GM23338 (cell line): Measurements from ENCODE around the gene GPC5. TPM values are rescaled to one million over a fixed set of nuclear protein-coding genes. Genes with fewer than 3 reads are reported as not detected.

Source experiments
- ATAC-seq: fragments of 200-7000 bp; cut with Tn5 transposase; 3 replicates; pipeline ENCODE4 v1.9.1; 2020
- DNase-seq: peaks from one replicate; pipeline ENCODE4 v3.0.0-alpha.2; 2015; ENCODE audit warnings: low spot score
- H2AFZ ChIP-seq: fragments of 200-600 bp; sonication (generic); 2 replicates; pipeline ENCODE4 v1.8.0; 2016; ENCODE audit warnings: antibody characterized with exemption, mild to moderate bottlenecking, moderate library complexity
- H3F3A ChIP-seq: fragments of 200-600 bp; sonication (generic); replicated peaks from 2 replicates; pipeline ENCODE4 v1.8.0; 2017; ENCODE audit warnings: antibody characterized with exemption, mixed run types, low read depth
- H3K27ac ChIP-seq: fragments of 200-600 bp; sonication (generic); 2 replicates; pipeline ENCODE4 v1.6.1; 2016; ENCODE audit warnings: low read depth
- H3K27me3 ChIP-seq: fragments of 200-600 bp; sonication (generic); 2 replicates; pipeline ENCODE4 v1.8.0; 2016; ENCODE audit warnings: mild to moderate bottlenecking, mixed run types, moderate library complexity; ENCODE audit not compliant: insufficient read depth
- H3K36me3 ChIP-seq: fragments of 200-600 bp; sonication (generic); 2 replicates; pipeline ENCODE4 v1.8.0; 2016; ENCODE audit warnings: mild to moderate bottlenecking; ENCODE audit not compliant: insufficient read depth
- H3K4me1 ChIP-seq: fragments of 200-600 bp; sonication (generic); 2 replicates; pipeline ENCODE4 v1.8.0; 2016; ENCODE audit warnings: mild to moderate bottlenecking, moderate library complexity; ENCODE audit not compliant: insufficient read depth
- H3K4me2 ChIP-seq: fragments of 200-600 bp; sonication (generic); 2 replicates; pipeline ENCODE4 v1.7.1; 2017; ENCODE audit warnings: mixed run types
- H3K4me3 ChIP-seq: fragments of 200-600 bp; sonication (generic); 2 replicates; pipeline ENCODE4 v1.6.1; 2016; ENCODE audit warnings: mixed run types
- H3K79me2 ChIP-seq: fragments of 200-600 bp; sonication (generic); replicated peaks from 2 replicates; pipeline ENCODE4 v1.8.0; 2017; ENCODE audit warnings: mild to moderate bottlenecking; ENCODE audit not compliant: insufficient read depth
- H3K9me2 ChIP-seq: fragments of 200-600 bp; sonication (generic); 2 replicates; pipeline ENCODE4 v1.8.0; 2017; ENCODE audit not compliant: insufficient read depth
- H4K20me1 ChIP-seq: fragments of 200-600 bp; sonication (generic); replicated peaks from 2 replicates; pipeline ENCODE4 v1.8.0; 2017; ENCODE audit warnings: mild to moderate bottlenecking; ENCODE audit not compliant: insufficient read depth
- H3K27ac Mint-ChIP-seq: 2 replicates; pipeline ENCODE4 v1.8.0; 2020; ENCODE audit warnings: inconsistent platforms, mild to moderate bottlenecking, moderate library complexity, mixed read lengths
- H3K27me3 Mint-ChIP-seq: 3 replicates; pipeline ENCODE4 v1.8.0; 2022; ENCODE audit warnings: low read depth, mild to moderate bottlenecking, moderate library complexity, mixed read lengths, inconsistent platforms; ENCODE audit not compliant: insufficient read depth, poor library complexity
- H3K36me3 Mint-ChIP-seq: 3 replicates; pipeline ENCODE4 v1.8.0; 2021; ENCODE audit warnings: low read depth, mild to moderate bottlenecking, inconsistent platforms, moderate library complexity, mixed read lengths
- H3K4me1 Mint-ChIP-seq: 3 replicates; pipeline ENCODE4 v1.8.0; 2020; ENCODE audit warnings: mild to moderate bottlenecking, inconsistent platforms, mixed read lengths
- H3K4me3 Mint-ChIP-seq: 3 replicates; pipeline ENCODE4 v1.8.0; 2021; ENCODE audit warnings: moderate library complexity, mild to moderate bottlenecking, inconsistent platforms, mixed read lengths
- H3K9me3 Mint-ChIP-seq: 3 replicates; pipeline ENCODE4 v1.8.0; 2020; ENCODE audit warnings: moderate library complexity, mild to moderate bottlenecking, inconsistent platforms, mixed read lengths
- CREB1 ChIP-seq: fragments of 250-450 bp; sonication (Bioruptor Pico); IDR thresholded peaks from 2 replicates; pipeline ENCODE4 v1.5.0; 2020; ENCODE audit warnings: low read depth, mild to moderate bottlenecking, moderate library complexity
- EZH2 ChIP-seq: fragments of 200-600 bp; sonication (generic); IDR thresholded peaks from one replicate; pipeline ENCODE4 v1.8.0; 2017; ENCODE audit warnings: antibody characterized with exemption, mild to moderate bottlenecking, low read depth; ENCODE audit not compliant: unreplicated experiment
- EZH2phosphoT487 ChIP-seq: fragments of 200-600 bp; sonication (generic); IDR thresholded peaks from one replicate; pipeline ENCODE4 v1.8.1; 2018; ENCODE audit warnings: antibody characterized with exemption; ENCODE audit not compliant: unreplicated experiment
- JUNB ChIP-seq: IDR thresholded peaks from one replicate; pipeline ENCODE4 v1.6.1; 2016; ENCODE audit warnings: antibody characterized with exemption; ENCODE audit not compliant: unreplicated experiment
- NANOG ChIP-seq: IDR thresholded peaks from 2 replicates; pipeline ENCODE4 v1.6.1; 2016; ENCODE audit warnings: antibody characterized with exemption, borderline replicate concordance
- STAT1 ChIP-seq: IDR thresholded peaks from one replicate; pipeline ENCODE4 v1.6.1; 2016; ENCODE audit warnings: antibody characterized with exemption; ENCODE audit not compliant: unreplicated experiment
- ZNF114 ChIP-seq: fragments of 250-450 bp; sonication (Bioruptor Pico); IDR thresholded peaks from 2 replicates; pipeline ENCODE4 v1.5.0; 2020; ENCODE audit warnings: mild to moderate bottlenecking, moderate library complexity
- ZNF331 ChIP-seq: fragments of 250-450 bp; sonication (Bioruptor Pico); IDR thresholded peaks from 2 replicates; pipeline ENCODE4 v1.5.0; 2020; ENCODE audit warnings: low read depth, mild to moderate bottlenecking, moderate library complexity
- polyA plus RNA-seq: library from polyadenylated mRNA; unstranded; fragments of >200 nt; fragmentation: Nextera tagmentation; extraction: Ambion mirVana; gene quantifications from 2 replicates; pipeline ENCODE4 v1.2.1, GENCODE V29; 2016
- total RNA-seq: library from RNA; depleted of rRNA; stranded (reverse); fragments of >200 nt; shearing (Covaris generic); gene quantifications from 2 replicates; pipeline ENCODE4 v1.2.3, GENCODE V29; 2014
- TF ChIP-seq, protein P1 (sequence below): fragments of 250-450 bp; sonication (Bioruptor Pico); IDR thresholded peaks from 2 replicates; pipeline ENCODE4 v1.5.0; 2020; ENCODE audit warnings: mild to moderate bottlenecking, moderate library complexity
- TF ChIP-seq, protein P2 (sequence below), 2 experiments: fragments of 200-600 bp in 1 of 2; sonication (generic) in 1 of 2; conservative IDR thresholded peaks; 2 replicates each; pipeline versions ENCODE4 v1.5.1 to v1.6.1; 2016 to 2017; ENCODE audit warnings: antibody characterized with exemption in 2 of 2, low read depth in 2 of 2, mild to moderate bottlenecking in 2 of 2, moderate library complexity in 1 of 2

Gene GPC5
- total and polyA plus RNA-seq, 2 experiments from 2014 or later: 0.95 to 1.1 TPM

DNA sequence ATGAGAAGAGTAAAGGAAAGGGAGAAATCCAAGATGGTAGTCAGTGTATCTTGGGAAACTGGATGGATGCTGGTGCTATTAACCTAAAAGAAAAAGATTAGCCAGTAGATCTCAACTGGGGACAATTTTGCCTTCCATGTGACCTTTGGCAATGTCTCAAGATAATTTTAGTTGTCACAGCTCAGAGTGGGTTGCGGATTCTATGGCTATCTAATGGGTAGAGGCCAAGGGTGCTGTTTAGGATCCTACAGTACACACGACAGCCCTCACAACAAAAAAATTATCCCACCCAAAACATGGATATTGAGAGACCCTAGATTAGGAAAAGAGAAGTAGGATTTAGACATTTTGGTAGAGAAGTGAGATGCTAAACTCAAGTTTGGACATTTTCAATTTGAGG lies 258.9 kb downstream of the GPC5 start (continued):
- TF ChIP-seq, protein P1, sequence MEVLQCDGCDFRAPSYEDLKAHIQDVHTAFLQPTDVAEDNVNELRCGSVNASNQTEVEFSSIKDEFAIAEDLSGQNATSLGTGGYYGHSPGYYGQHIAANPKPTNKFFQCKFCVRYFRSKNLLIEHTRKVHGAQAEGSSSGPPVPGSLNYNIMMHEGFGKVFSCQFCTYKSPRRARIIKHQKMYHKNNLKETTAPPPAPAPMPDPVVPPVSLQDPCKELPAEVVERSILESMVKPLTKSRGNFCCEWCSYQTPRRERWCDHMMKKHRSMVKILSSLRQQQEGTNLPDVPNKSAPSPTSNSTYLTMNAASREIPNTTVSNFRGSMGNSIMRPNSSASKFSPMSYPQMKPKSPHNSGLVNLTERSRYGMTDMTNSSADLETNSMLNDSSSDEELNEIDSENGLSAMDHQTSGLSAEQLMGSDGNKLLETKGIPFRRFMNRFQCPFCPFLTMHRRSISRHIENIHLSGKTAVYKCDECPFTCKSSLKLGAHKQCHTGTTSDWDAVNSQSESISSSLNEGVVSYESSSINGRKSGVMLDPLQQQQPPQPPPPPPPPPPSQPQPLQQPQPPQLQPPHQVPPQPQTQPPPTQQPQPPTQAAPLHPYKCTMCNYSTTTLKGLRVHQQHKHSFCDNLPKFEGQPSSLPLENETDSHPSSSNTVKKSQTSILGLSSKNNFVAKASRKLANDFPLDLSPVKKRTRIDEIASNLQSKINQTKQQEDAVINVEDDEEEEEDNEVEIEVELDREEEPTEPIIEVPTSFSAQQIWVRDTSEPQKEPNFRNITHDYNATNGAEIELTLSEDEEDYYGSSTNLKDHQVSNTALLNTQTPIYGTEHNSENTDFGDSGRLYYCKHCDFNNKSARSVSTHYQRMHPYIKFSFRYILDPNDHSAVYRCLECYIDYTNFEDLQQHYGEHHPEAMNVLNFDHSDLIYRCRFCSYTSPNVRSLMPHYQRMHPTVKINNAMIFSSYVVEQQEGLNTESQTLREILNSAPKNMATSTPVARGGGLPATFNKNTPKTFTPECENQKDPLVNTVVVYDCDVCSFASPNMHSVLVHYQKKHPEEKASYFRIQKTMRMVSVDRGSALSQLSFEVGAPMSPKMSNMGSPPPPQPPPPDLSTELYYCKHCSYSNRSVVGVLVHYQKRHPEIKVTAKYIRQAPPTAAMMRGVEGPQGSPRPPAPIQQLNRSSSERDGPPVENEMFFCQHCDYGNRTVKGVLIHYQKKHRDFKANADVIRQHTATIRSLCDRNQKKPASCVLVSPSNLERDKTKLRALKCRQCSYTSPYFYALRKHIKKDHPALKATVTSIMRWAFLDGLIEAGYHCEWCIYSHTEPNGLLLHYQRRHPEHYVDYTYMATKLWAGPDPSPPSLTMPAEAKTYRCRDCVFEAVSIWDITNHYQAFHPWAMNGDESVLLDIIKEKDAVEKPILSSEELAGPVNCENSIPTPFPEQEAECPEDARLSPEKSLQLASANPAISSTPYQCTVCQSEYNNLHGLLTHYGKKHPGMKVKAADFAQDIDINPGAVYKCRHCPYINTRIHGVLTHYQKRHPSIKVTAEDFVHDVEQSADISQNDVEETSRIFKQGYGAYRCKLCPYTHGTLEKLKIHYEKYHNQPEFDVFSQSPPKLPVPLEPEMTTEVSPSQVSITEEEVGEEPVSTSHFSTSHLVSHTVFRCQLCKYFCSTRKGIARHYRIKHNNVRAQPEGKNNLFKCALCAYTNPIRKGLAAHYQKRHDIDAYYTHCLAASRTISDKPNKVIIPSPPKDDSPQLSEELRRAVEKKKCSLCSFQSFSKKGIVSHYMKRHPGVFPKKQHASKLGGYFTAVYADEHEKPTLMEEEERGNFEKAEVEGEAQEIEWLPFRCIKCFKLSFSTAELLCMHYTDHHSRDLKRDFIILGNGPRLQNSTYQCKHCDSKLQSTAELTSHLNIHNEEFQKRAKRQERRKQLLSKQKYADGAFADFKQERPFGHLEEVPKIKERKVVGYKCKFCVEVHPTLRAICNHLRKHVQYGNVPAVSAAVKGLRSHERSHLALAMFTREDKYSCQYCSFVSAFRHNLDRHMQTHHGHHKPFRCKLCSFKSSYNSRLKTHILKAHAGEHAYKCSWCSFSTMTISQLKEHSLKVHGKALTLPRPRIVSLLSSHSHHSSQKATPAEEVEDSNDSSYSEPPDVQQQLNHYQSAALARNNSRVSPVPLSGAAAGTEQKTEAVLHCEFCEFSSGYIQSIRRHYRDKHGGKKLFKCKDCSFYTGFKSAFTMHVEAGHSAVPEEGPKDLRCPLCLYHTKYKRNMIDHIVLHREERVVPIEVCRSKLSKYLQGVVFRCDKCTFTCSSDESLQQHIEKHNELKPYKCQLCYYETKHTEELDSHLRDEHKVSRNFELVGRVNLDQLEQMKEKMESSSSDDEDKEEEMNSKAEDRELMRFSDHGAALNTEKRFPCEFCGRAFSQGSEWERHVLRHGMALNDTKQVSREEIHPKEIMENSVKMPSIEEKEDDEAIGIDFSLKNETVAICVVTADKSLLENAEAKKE (CRISPR knock-in tag): no peak
- TF ChIP-seq JUNB (no peak), CREB1 (CRISPR knock-in tag) (no peak), STAT1 (no peak)

DNA sequence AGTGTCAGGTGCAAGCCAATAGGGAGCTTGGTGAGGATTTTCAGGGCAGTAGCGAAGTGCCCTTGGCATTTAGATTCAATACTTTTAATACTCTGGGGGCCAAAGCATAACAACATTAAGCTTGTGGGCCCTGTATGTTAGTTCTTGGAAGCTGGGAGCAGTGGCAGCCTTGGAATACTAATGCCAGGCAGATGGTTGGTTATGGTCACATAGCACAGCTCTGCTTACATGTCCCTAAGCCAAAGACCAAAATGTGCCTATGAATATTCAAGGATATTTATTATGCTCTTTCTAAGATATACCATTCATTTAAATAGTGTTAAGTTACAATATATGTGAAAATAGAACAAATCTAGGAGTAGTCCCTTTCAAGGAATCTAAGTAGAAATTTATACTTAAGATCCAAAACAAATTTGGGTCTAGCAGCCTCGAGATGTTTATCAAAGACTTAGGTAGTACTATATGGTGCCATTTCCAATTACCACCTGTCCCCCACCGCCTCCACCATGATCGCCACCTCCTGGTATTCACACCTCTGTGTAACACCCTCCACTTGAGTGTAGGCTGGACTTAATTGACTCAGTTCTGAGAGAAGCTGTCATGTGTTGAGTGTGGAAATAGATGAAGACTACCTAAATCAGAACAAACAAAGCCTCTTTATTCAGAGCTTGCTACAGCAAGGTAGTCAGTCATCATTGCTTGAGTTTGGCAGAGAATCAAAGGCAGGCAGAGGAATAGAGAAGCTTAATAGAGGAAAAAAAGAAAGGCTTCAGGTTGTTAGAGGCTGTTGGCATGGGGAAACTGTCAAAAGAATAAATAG lies 261.0 kb downstream of the GPC5 start:
- no peaks in the 10 kb centered on the region for H3K4me1 ChIP-seq
- Mint-ChIP-seq H3K4me3 (no peak overlapping the region), H3K9me3 (no peaks in the 10 kb centered on the region), H3K4me1 (no peaks in the 10 kb centered on the region), H3K27ac (no peak overlapping the region), H3K36me3 (no peaks in the 10 kb centered on the region), H3K27me3 (peaks cover 2% of the 10 kb centered on the region)
- H3K27ac ChIP-seq: no peak overlapping the region
- no peak overlapping the region for H3K4me2 ChIP-seq
- H3K9me2 ChIP-seq: peaks cover 18% of the 10 kb centered on the region; the same call in 1 of the 2 replicates
- TF ChIP-seq, protein P2, sequence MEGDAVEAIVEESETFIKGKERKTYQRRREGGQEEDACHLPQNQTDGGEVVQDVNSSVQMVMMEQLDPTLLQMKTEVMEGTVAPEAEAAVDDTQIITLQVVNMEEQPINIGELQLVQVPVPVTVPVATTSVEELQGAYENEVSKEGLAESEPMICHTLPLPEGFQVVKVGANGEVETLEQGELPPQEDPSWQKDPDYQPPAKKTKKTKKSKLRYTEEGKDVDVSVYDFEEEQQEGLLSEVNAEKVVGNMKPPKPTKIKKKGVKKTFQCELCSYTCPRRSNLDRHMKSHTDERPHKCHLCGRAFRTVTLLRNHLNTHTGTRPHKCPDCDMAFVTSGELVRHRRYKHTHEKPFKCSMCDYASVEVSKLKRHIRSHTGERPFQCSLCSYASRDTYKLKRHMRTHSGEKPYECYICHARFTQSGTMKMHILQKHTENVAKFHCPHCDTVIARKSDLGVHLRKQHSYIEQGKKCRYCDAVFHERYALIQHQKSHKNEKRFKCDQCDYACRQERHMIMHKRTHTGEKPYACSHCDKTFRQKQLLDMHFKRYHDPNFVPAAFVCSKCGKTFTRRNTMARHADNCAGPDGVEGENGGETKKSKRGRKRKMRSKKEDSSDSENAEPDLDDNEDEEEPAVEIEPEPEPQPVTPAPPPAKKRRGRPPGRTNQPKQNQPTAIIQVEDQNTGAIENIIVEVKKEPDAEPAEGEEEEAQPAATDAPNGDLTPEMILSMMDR (conservative IDR thresholded peaks at IDR 0.05; ENCODE audit: low read depth in 2 of 2): no peak; a peak in 1 of 4 replicates
- no peak for TF ChIP-seq ZNF114 (CRISPR knock-in tag)
- TF ChIP-seq CREB1 (CRISPR knock-in tag): no peak
- no peak for TF ChIP-seq STAT1
- no peak for TF ChIP-seq NANOG
- TF ChIP-seq ZNF331 (CRISPR knock-in tag): no peak
- TF ChIP-seq EZH2: no peak
- no peak for TF ChIP-seq EZH2phosphoT487
- H3K4me3 ChIP-seq: no peak overlapping the region
- DNase-seq: no peak
- H3K36me3 ChIP-seq: no peaks in the 10 kb centered on the region
- no peaks in the 10 kb centered on the region for H4K20me1 ChIP-seq
- H3K27me3 ChIP-seq: no peaks in the 10 kb centered on the region
- no peaks in the 10 kb centered on the region for H3K79me2 ChIP-seq
- ATAC-seq: no peak
- no peaks in the 10 kb centered on the region for H3F3A ChIP-seq
- no peak overlapping the region for H2AFZ ChIP-seq
